Naive thymus-derived CD8-positive, alpha-beta T cell (primary cell): ENCODE data around the gene MXI1. TPM values are rescaled to one million over a fixed set of nuclear protein-coding genes. Genes with fewer than 3 reads are reported as not detected.
"Not testable (repeated sequence)": the region's sequence is repeated elsewhere in the genome, so short reads cannot be mapped to it uniquely, and the experiment has no call there.

ENCODE experiments used
- ATAC-seq, 2 donors: fragments of 150-1000 bp; cut with Tn5 transposase in 1 of 2; sonication (Bioruptor Pico), chemical (Tn5 transposase) in 1 of 2; 1 replicate in 1 of 2; 2 replicates in 1 of 2; pipeline ENCODE4 v1.10.0; 2021; ENCODE audit warnings: mild to moderate bottlenecking in 2 of 2, moderate library complexity in 2 of 2
- POLR2A ChIA-PET: fragments of 350-600 bp; sonication (Branson Sonifier 250); formaldehyde crosslinking; loops from one replicate; lab custom pipeline; 2021; ENCODE audit warnings: antibody characterized with exemption; lab: Charles Lee
- DNase-seq, 10 donors: peaks; one replicate each; pipeline versions ENCODE4 v3.0.0 to v3.0.0-alpha.2; 2020 to 2022
- H3K27ac Mint-ChIP-seq, 10 donors: one replicate each; pipeline ENCODE4 v1.8.0; 2020 to 2022; ENCODE audit warnings: mild to moderate bottlenecking in 10 of 10, mixed read lengths in 10 of 10, moderate library complexity in 4 of 10, inconsistent platforms in 1 of 10
- H3K27me3 Mint-ChIP-seq, 5 donors: one replicate each; pipeline ENCODE4 v1.8.0; 2021 to 2022; ENCODE audit warnings: mixed read lengths in 5 of 5
- H3K36me3 Mint-ChIP-seq, 3 donors: one replicate each; pipeline ENCODE4 v1.8.0; 2020 to 2022; ENCODE audit warnings: mixed read lengths in 3 of 3, mild to moderate bottlenecking in 2 of 3, inconsistent platforms in 1 of 3
- H3K4me1 Mint-ChIP-seq, 4 donors: one replicate each; pipeline ENCODE4 v1.8.0; 2021 to 2022; ENCODE audit warnings: mixed read lengths in 4 of 4
- H3K4me3 Mint-ChIP-seq, 10 donors: one replicate each; pipeline ENCODE4 v1.8.0; 2020 to 2022; ENCODE audit warnings: mild to moderate bottlenecking in 10 of 10, mixed read lengths in 10 of 10, moderate library complexity in 6 of 10, inconsistent platforms in 1 of 10
- H3K9me3 Mint-ChIP-seq, 9 donors: one replicate each; pipeline ENCODE4 v1.8.0; 2020 to 2022; ENCODE audit warnings: mixed read lengths in 9 of 9, mild to moderate bottlenecking in 3 of 9, inconsistent platforms in 1 of 9, moderate library complexity in 1 of 9
- polyA plus RNA-seq, 3 donors: library from polyadenylated mRNA; unstranded; fragments of 300-500 nt; fragmentation: Illumina TruSeq; gene quantifications; one replicate each; pipeline ENCODE4 v1.2.3, GENCODE V29; 2021
- total RNA-seq, 8 experiments: library from RNA in 2 of 8; stranded (reverse) in 2 of 8; gene quantifications; one replicate each; pipeline ENCODE4 v1.2.3 and lab custom pipeline; 2021 to 2026

MXI1 gene
- total and polyA plus RNA-seq, 5 experiments from 2014 or later = 18.1 to 37.7 (median 20.9) TPM

- POLR2A ChIA-PET, ATAC-seq, H3K9me3 Mint-ChIP-seq, H3K4me3 Mint-ChIP-seq, H3K27ac Mint-ChIP-seq, DNase-seq, H3K4me1 Mint-ChIP-seq, H3K36me3 Mint-ChIP-seq: not testable (repeated sequence)
- peaks cover 2 to 22% (median 4%) of the 10 kb centered on the region in 5 donors for H3K27me3 Mint-ChIP-seq
Observed at GRCh38 chr10:110185646-110186182, 21.7 kb upstream of the MXI1 start.

GRCh38 chr10:110190170-110190569 lies 17.2 kb upstream of the MXI1 start:
- Mint-ChIP-seq H3K4me1 (no peaks in the 10 kb centered on the region), H3K27me3 (peaks cover 17 to 66% (median 31%) of the 10 kb centered on the region in 5 donors), H3K4me3 (no peak overlapping the region), H3K9me3 (peaks cover 0 to 17% (median 6%) of the 10 kb centered on the region in 9 donors), H3K36me3 (peaks cover 0 to 5% (median 0%) of the 10 kb centered on the region in 3 donors), H3K27ac (peak overlapping the region in 1 of 10 donors; percentile 5)
- no peak for DNase-seq
- no peak for ATAC-seq
- POLR2A ChIA-PET = interaction anchor here (0.8 kb wide), 1 partner anchor 21 kb away, joined by 6 read pairs; no protein-coding TSS in a partner anchor

GRCh38 chr10:110192552-110192951 lies 14.9 kb upstream of the MXI1 start:
- ATAC-seq (no peak), DNase-seq (no peak)
- Mint-ChIP-seq H3K36me3 (peaks cover 0 to 5% (median 0%) of the 10 kb centered on the region in 3 donors), H3K9me3 (peaks cover 0 to 17% (median 6%) of the 10 kb centered on the region in 9 donors), H3K4me1 (no peaks in the 10 kb centered on the region), H3K4me3 (no peak overlapping the region), H3K27me3 (peaks cover 22 to 67% (median 42%) of the 10 kb centered on the region in 5 donors), H3K27ac (no peak overlapping the region)
- POLR2A ChIA-PET = no interaction called here

GRCh38 chr10:110200503-110200902 lies 6.9 kb upstream of the MXI1 start:
- DNase-seq = no peak
- POLR2A ChIA-PET = interaction anchor here (1.0 kb wide), 1 partner anchor 8 kb away, joined by 3 read pairs; no protein-coding TSS in a partner anchor
- ATAC-seq = no peak
- Mint-ChIP-seq H3K36me3 (no peaks in the 10 kb centered on the region), H3K27me3 (peaks cover 16 to 65% (median 40%) of the 10 kb centered on the region in 5 donors), H3K4me1 (no peaks in the 10 kb centered on the region), H3K27ac (no peak overlapping the region), H3K4me3 (no peak overlapping the region), H3K9me3 (no peaks in the 10 kb centered on the region)

GRCh38 chr10:110201046-110201445 lies 6.4 kb upstream of the MXI1 start:
- H3K4me3 Mint-ChIP-seq, DNase-seq, POLR2A ChIA-PET, H3K27ac Mint-ChIP-seq, H3K36me3 Mint-ChIP-seq, ATAC-seq, H3K9me3 Mint-ChIP-seq, H3K4me1 Mint-ChIP-seq: not testable (repeated sequence)
- H3K27me3 Mint-ChIP-seq = peaks cover 15 to 68% (median 35%) of the 10 kb centered on the region in 5 donors

GRCh38 chr10:110203500-110204455 lies 3.6 kb upstream of the MXI1 start:
- POLR2A ChIA-PET = interaction anchor here (0.6 to 1.0 kb wide), 2 partner anchors 75 to 437 kb away, joined by 4 read pairs; no protein-coding TSS in a partner anchor
- Mint-ChIP-seq H3K27ac (no peak overlapping the region), H3K4me1 (peaks cover 11 to 19% (median 13%) of the 10 kb centered on the region in 4 donors), H3K27me3 (peaks cover 5 to 75% (median 27%) of the 10 kb centered on the region in 5 donors), H3K9me3 (no peaks in the 10 kb centered on the region), H3K4me3 (no peak overlapping the region), H3K36me3 (no peaks in the 10 kb centered on the region)
- DNase-seq (no peak), ATAC-seq (no peak)

- Mint-ChIP-seq H3K27me3 (peaks cover 5 to 63% (median 26%) of the 10 kb centered on the region in 5 donors), H3K4me3 (no peak overlapping the region), H3K4me1 (peaks cover 13 to 29% (median 18%) of the 10 kb centered on the region in 4 donors), H3K27ac (no peak overlapping the region), H3K9me3 (peaks cover 0 to 2% (median 0%) of the 10 kb centered on the region in 9 donors), H3K36me3 (no peaks in the 10 kb centered on the region)
- POLR2A ChIA-PET = interaction anchor here (0.7 kb wide), 1 partner anchor 52 kb away, joined by 3 read pairs; no protein-coding TSS in a partner anchor
- DNase-seq = no peak
- no peak for ATAC-seq
Observed at GRCh38 chr10:110205051-110205675, 2.2 kb upstream of the MXI1 start.

- peaks cover 32 to 56% (median 39%) of the 10 kb centered on the region in 4 donors for H3K4me1 Mint-ChIP-seq
- peaks cover 0 to 41% (median 20%) of the 10 kb centered on the region in 5 donors for H3K27me3 Mint-ChIP-seq
- no peaks in the 10 kb centered on the region for H3K36me3 Mint-ChIP-seq
- peaks cover 0 to 2% (median 0%) of the 10 kb centered on the region in 9 donors for H3K9me3 Mint-ChIP-seq
- ATAC-seq = peak; percentile 21 to 23
- H3K27ac Mint-ChIP-seq = peak overlapping the region; percentile 43 to 96 (median 86)
- peak overlapping the region; percentile 90 to 99 (median 97) for H3K4me3 Mint-ChIP-seq
- DNase-seq = peak; percentile 17 to 76 (median 44)
- POLR2A ChIA-PET = interaction anchor here (0.6 to 7.9 kb wide), 13 partner anchors 8 to 198 kb away, joined by 3 to 153 read pairs (median 3); partner anchors contain the start of gene SMNDC1
Observed at GRCh38 chr10:110207805-110208613, 604 bp downstream of the MXI1 start.

GRCh38 chr10:110208614-110209453 lies 1.4 kb downstream of the MXI1 start:
- POLR2A ChIA-PET = interaction anchor here (0.6 to 7.9 kb wide), 19 partner anchors 9 to 359 kb away, joined by 3 to 153 read pairs (median 3); partner anchors contain the start of genes SMC3 and SMNDC1
- Mint-ChIP-seq H3K4me1 (peaks cover 35 to 58% (median 43%) of the 10 kb centered on the region in 4 donors), H3K4me3 (peak overlapping the region; percentile 90 to 99 (median 96)), H3K36me3 (no peaks in the 10 kb centered on the region), H3K27ac (peak overlapping the region; percentile 66 to 99 (median 92)), H3K9me3 (peaks cover 0 to 2% (median 0%) of the 10 kb centered on the region in 9 donors), H3K27me3 (peaks cover 0 to 33% (median 20%) of the 10 kb centered on the region in 5 donors)
- peak; percentile 13 to 17 for ATAC-seq
- DNase-seq = peak in 4 of 10 donors; percentile 14 to 43 (median 28)

GRCh38 chr10:110209454-110209925 lies 2.1 kb downstream of the MXI1 start:
- Mint-ChIP-seq H3K36me3 (no peaks in the 10 kb centered on the region), H3K27me3 (peaks cover 0 to 26% (median 15%) of the 10 kb centered on the region in 5 donors), H3K4me1 (peaks cover 36 to 58% (median 46%) of the 10 kb centered on the region in 4 donors), H3K27ac (peak overlapping the region; percentile 66 to 99 (median 92)), H3K9me3 (peaks cover 0 to 2% (median 0%) of the 10 kb centered on the region in 9 donors), H3K4me3 (peak overlapping the region; percentile 90 to 99 (median 96))
- POLR2A ChIA-PET = interaction anchor here (1.0 to 7.9 kb wide), 9 partner anchors 14 to 358 kb away, joined by 3 to 153 read pairs (median 6); partner anchors contain the start of genes SMC3, SMNDC1 and XPNPEP1
- DNase-seq = peak in 8 of 10 donors; percentile 29 to 84 (median 64)
- ATAC-seq = peak; percentile 19 to 29
